HEK293 (cell line): ENCODE results near the gene PAX6.

Experiments
- GFI1B ChIP-seq: fragments of 450-650 bp; formaldehyde crosslinking; IDR thresholded peaks from 2 replicates; pipeline ENCODE4 v1.5.1; 2016; ENCODE audit warnings: missing biosample characterization, missing genetic modification characterization
- HOXC10 ChIP-seq: sonication (generic); formaldehyde crosslinking; IDR thresholded peaks from 2 replicates; pipeline ENCODE4 v1.8.1; 2023; ENCODE audit warnings: mild to moderate bottlenecking, missing genetic modification reagents
- HOXD13 ChIP-seq: sonication (generic); formaldehyde crosslinking; IDR thresholded peaks from 2 replicates; pipeline ENCODE4 v1.8.0; 2022; ENCODE audit warnings: missing genetic modification reagents, borderline replicate concordance
- KLF8 ChIP-seq: fragments of 450-650 bp; formaldehyde crosslinking; IDR thresholded peaks from 2 replicates; pipeline ENCODE4 v1.5.1; 2016; ENCODE audit warnings: missing biosample characterization, missing genetic modification characterization
- PRDM10 ChIP-seq: fragments of 450-650 bp; formaldehyde crosslinking; IDR thresholded peaks from 2 replicates; pipeline ENCODE4 v1.5.1; 2016; ENCODE audit warnings: missing biosample characterization, missing genetic modification characterization
- REST ChIP-seq: fragments of 450-650 bp; formaldehyde crosslinking; IDR thresholded peaks from 2 replicates; pipeline ENCODE4 v1.5.1; 2016; ENCODE audit warnings: missing biosample characterization, missing genetic modification characterization
- TRIM28 ChIP-seq: IDR thresholded peaks from 2 replicates; pipeline ENCODE4 v1.6.1; 2011; ENCODE audit warnings: low read length, control low read depth, borderline replicate concordance
- WT1 ChIP-seq: fragments of 450-650 bp; formaldehyde crosslinking; IDR thresholded peaks from 2 replicates; pipeline ENCODE4 v1.5.1; 2016; ENCODE audit warnings: missing biosample characterization, missing genetic modification characterization
- ZBTB26 ChIP-seq: fragments of 450-650 bp; formaldehyde crosslinking; optimal IDR thresholded peaks from 2 replicates; pipeline ENCODE3; 2016; ENCODE audit warnings: missing biosample characterization, mild to moderate bottlenecking, missing genetic modification characterization
- ZBTB8A ChIP-seq: fragments of 450-650 bp; formaldehyde crosslinking; IDR thresholded peaks from 2 replicates; pipeline ENCODE4 v1.5.1; 2016; ENCODE audit warnings: missing biosample characterization, missing genetic modification characterization
- ZFP69B ChIP-seq: fragments of 450-650 bp; formaldehyde crosslinking; IDR thresholded peaks from 2 replicates; pipeline ENCODE4 v1.5.1; 2016; ENCODE audit warnings: missing biosample characterization, missing genetic modification characterization
- ZNF140 ChIP-seq: fragments of 450-650 bp; formaldehyde crosslinking; IDR thresholded peaks from 2 replicates; pipeline ENCODE4 v1.5.1; 2016; ENCODE audit warnings: missing biosample characterization, missing genetic modification characterization
- ZNF146 ChIP-seq: fragments of 450-650 bp; formaldehyde crosslinking; IDR thresholded peaks from 2 replicates; pipeline ENCODE4 v1.5.1; 2016; ENCODE audit warnings: missing biosample characterization, missing genetic modification characterization
- ZNF148 ChIP-seq: fragments of 450-650 bp; formaldehyde crosslinking; IDR thresholded peaks from 2 replicates; pipeline ENCODE4 v1.5.0; 2017; ENCODE audit warnings: missing biosample characterization, missing genetic modification characterization, borderline replicate concordance
- ZNF23 ChIP-seq: fragments of 450-650 bp; formaldehyde crosslinking; IDR thresholded peaks from 2 replicates; pipeline ENCODE4 v1.5.1; 2016; ENCODE audit warnings: missing biosample characterization, missing genetic modification characterization, borderline replicate concordance
- ZNF302 ChIP-seq: fragments of 450-650 bp; formaldehyde crosslinking; IDR thresholded peaks from 2 replicates; pipeline ENCODE4 v1.5.1; 2016; ENCODE audit warnings: missing biosample characterization, missing genetic modification characterization, low read depth
- ZNF341 ChIP-seq: fragments of 450-650 bp; formaldehyde crosslinking; IDR thresholded peaks from 2 replicates; pipeline ENCODE4; 2016; ENCODE audit warnings: low read depth, missing biosample characterization, missing genetic modification characterization
- ZNF350 ChIP-seq: fragments of 450-650 bp; formaldehyde crosslinking; IDR thresholded peaks from 2 replicates; pipeline ENCODE4 v1.5.0; 2017; ENCODE audit warnings: missing biosample characterization, mild to moderate bottlenecking, missing genetic modification characterization
- ZNF521 ChIP-seq: fragments of 450-650 bp; formaldehyde crosslinking; IDR thresholded peaks from 2 replicates; pipeline ENCODE4 v1.5.1; 2017; ENCODE audit warnings: missing biosample characterization, mild to moderate bottlenecking, missing genetic modification characterization
- ZNF530 ChIP-seq: fragments of 450-650 bp; formaldehyde crosslinking; IDR thresholded peaks from 2 replicates; pipeline ENCODE4 v1.5.1; 2016; ENCODE audit warnings: low read depth, missing biosample characterization, missing genetic modification characterization
- ZNF558 ChIP-seq: fragments of 450-650 bp; formaldehyde crosslinking; IDR thresholded peaks from 2 replicates; pipeline ENCODE4 v1.5.1; 2016; ENCODE audit warnings: missing biosample characterization, missing genetic modification characterization
- ZNF561 ChIP-seq: fragments of 450-650 bp; IDR thresholded peaks from 2 replicates; pipeline ENCODE4 v1.5.1; 2018; ENCODE audit warnings: missing biosample characterization, missing genetic modification characterization, borderline replicate concordance
- ZNF600 ChIP-seq: fragments of 450-650 bp; formaldehyde crosslinking; IDR thresholded peaks from 2 replicates; pipeline ENCODE4 v1.5.1; 2016; ENCODE audit warnings: missing biosample characterization, missing genetic modification characterization
- ZNF621 ChIP-seq: fragments of 450-650 bp; formaldehyde crosslinking; IDR thresholded peaks from 2 replicates; pipeline ENCODE4 v1.5.1; 2017; ENCODE audit warnings: missing biosample characterization, missing genetic modification characterization
- ZNF701 ChIP-seq: fragments of 450-650 bp; formaldehyde crosslinking; IDR thresholded peaks from 2 replicates; pipeline ENCODE4 v1.5.1; 2016; ENCODE audit warnings: missing biosample characterization, missing genetic modification characterization
- ZNF776 ChIP-seq: fragments of 450-650 bp; formaldehyde crosslinking; IDR thresholded peaks from 2 replicates; pipeline ENCODE4 v1.5.0; 2017; ENCODE audit warnings: missing biosample characterization, missing genetic modification characterization, borderline replicate concordance
- ZNF777 ChIP-seq: fragments of 450-650 bp; formaldehyde crosslinking; IDR thresholded peaks from 2 replicates; pipeline ENCODE4 v1.5.1; 2017; ENCODE audit warnings: missing biosample characterization, missing genetic modification characterization, borderline replicate concordance
- ZNF791 ChIP-seq: fragments of 450-650 bp; formaldehyde crosslinking; IDR thresholded peaks from 2 replicates; pipeline ENCODE4 v1.5.1; 2016; ENCODE audit warnings: missing biosample characterization, missing genetic modification characterization
- ZSCAN18 ChIP-seq: fragments of 450-650 bp; formaldehyde crosslinking; IDR thresholded peaks from 2 replicates; pipeline ENCODE4 v1.5.1; 2016; ENCODE audit warnings: missing biosample characterization, missing genetic modification characterization
- ZXDB ChIP-seq: fragments of 450-650 bp; formaldehyde crosslinking; IDR thresholded peaks from 2 replicates; pipeline ENCODE4 v1.5.1; 2016; ENCODE audit warnings: missing biosample characterization, missing genetic modification characterization

Gene PAX6

GRCh38 chr11:31817054-31817620, 6.0 kb upstream of the PAX6 start (continued):
- no peak for TF ChIP-seq REST (tag by site-specific recombination)
- peak; percentile 49 for TF ChIP-seq PRDM10 (tag by site-specific recombination)
- no peak for TF ChIP-seq ZNF521 (tag by site-specific recombination)
- TF ChIP-seq ZNF23 (tag by site-specific recombination): no peak
- no peak for TF ChIP-seq ZNF776 (tag by site-specific recombination)
- 0 out of 2 replicates have a peak, but pooled peaks have one; percentile 22 for TF ChIP-seq ZNF777 (tag by site-specific recombination)
- peak; percentile 91 for TF ChIP-seq ZBTB8A (tag by site-specific recombination)
- no peak for TF ChIP-seq ZNF148 (tag by site-specific recombination)
- no peak for TF ChIP-seq TRIM28
- TF ChIP-seq ZBTB26: peak; percentile 63
- TF ChIP-seq ZNF146 (tag by site-specific recombination): no peak
- no peak for TF ChIP-seq ZNF302 (tag by site-specific recombination)
- TF ChIP-seq ZFP69B: no peak
- no peak for TF ChIP-seq GFI1B (tag by site-specific recombination)
- no peak for TF ChIP-seq ZNF530
- TF ChIP-seq ZNF621 (tag by site-specific recombination): no peak
- no peak for TF ChIP-seq ZXDB (tag by site-specific recombination)
- TF ChIP-seq ZNF140: no peak
- no peak for TF ChIP-seq HOXD13 (CRISPR knock-in tag)
- no peak for TF ChIP-seq WT1 (tag by site-specific recombination)
- no peak for TF ChIP-seq ZNF350 (tag by site-specific recombination)
- TF ChIP-seq ZNF341 (tag by site-specific recombination): no peak
- TF ChIP-seq HOXC10 (CRISPR knock-in tag): no peak
- TF ChIP-seq ZSCAN18: no peak
- peak; percentile 84 for TF ChIP-seq ZNF600 (tag by site-specific recombination)
- TF ChIP-seq ZNF561 (tag by site-specific recombination): peak; percentile 32; the same call in 1 of the 2 replicates
- no peak for TF ChIP-seq ZNF558 (tag by site-specific recombination)
- TF ChIP-seq ZNF701 (tag by site-specific recombination): no peak
- no peak for TF ChIP-seq ZNF791
- TF ChIP-seq KLF8 (tag by site-specific recombination): no peak
